ENCODE measurements around the gene LTBP2.

LTBP2 gene

GRCh38 chr14:74515891-74516412 lies 96.1 kb downstream of the LTBP2 start:
- Histone ChIP-seq H3K27me3 (replicated peaks in 2 of 5; ENCODE audit: control insufficient read depth in 4 of 5, insufficient read depth in 5 of 5, low read length in 4 of 5) (no peaks in the 10 kb centered on the region), H3K4me1 (ENCODE audit: control extremely low read depth in 1 of 4, control insufficient read depth in 4 of 4, insufficient read depth in 4 of 4, low read length in 3 of 4) (peaks cover 0 to 53% (median 37%) of the 10 kb centered on the region in 4 experiments), H3K36me3 (ENCODE audit: control insufficient read depth in 4 of 4, insufficient read depth in 4 of 4, low read length in 3 of 4) (no peaks in the 10 kb centered on the region), H3K27ac (ENCODE audit: insufficient read depth in 1 of 2, low read depth in 1 of 2, low read length in 2 of 2, poor library complexity in 1 of 2, severe bottlenecking in 2 of 2) (no peak overlapping the region), H3K9me3 (ENCODE audit: control extremely low read depth in 1 of 5, control insufficient read depth in 4 of 5, insufficient read depth in 2 of 5, low read depth in 1 of 5, low read length in 4 of 5) (no peaks in the 10 kb centered on the region), H3K4me3 (ENCODE audit: control insufficient read depth in 1 of 7, extremely low read depth in 1 of 7, insufficient read depth in 4 of 7, low read depth in 2 of 7, low read length in 6 of 7) (no peak overlapping the region)
- WGBS (ENCODE audit: insufficient coverage), result 96% methylated on average over 6 of the region's 8 CpGs
- no peak for DNase-seq
- ChIA-PET CTCF (interaction anchor here (0.6 to 3.1 kb wide), 3 partner anchors 11 to 569 kb away, joined by 3 to 11 read pairs (median 3); no protein-coding TSS in a partner anchor), POLR2A (no interaction called here)

DNA sequence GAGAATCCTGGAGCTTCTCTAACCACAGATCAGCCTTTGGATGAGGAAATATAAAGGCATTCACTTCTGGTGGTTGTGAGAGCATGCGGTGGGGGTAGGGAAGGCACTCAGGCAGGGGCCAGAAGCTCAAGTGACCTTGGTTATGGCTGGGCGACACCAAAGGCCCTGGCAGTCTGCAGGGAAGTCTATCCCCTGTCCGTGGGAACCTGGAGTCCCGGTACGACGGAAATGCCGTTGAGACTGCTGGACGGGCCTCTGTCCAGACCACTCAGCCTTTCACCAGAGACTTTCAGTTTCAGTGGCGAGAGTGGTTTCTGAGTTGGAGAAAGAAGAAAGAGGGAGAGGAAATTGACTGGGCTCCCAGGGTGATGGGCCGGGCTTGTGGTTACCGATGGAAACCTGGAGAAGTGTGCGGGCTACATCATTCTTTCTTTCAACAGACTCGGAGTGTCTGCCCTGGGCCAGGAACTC lies 97.5 kb downstream of the LTBP2 start:
- Histone ChIP-seq H3K27me3 (replicated peaks in 2 of 5; ENCODE audit: control insufficient read depth in 4 of 5, insufficient read depth in 5 of 5, low read length in 4 of 5) (no peaks in the 10 kb centered on the region), H3K27ac (ENCODE audit: insufficient read depth in 1 of 2, low read depth in 1 of 2, low read length in 2 of 2, poor library complexity in 1 of 2, severe bottlenecking in 2 of 2) (peak overlapping the region in 1 of 2 experiments; percentile 60), H3K9me3 (ENCODE audit: control extremely low read depth in 1 of 5, control insufficient read depth in 4 of 5, insufficient read depth in 2 of 5, low read depth in 1 of 5, low read length in 4 of 5) (no peaks in the 10 kb centered on the region), H3K4me3 (ENCODE audit: control insufficient read depth in 1 of 7, extremely low read depth in 1 of 7, insufficient read depth in 4 of 7, low read depth in 2 of 7, low read length in 6 of 7) (peak overlapping the region in 5 of 7 experiments; percentile 10 to 62 (median 42)), H3K4me1 (ENCODE audit: control extremely low read depth in 1 of 4, control insufficient read depth in 4 of 4, insufficient read depth in 4 of 4, low read length in 3 of 4) (peaks cover 0 to 49% (median 37%) of the 10 kb centered on the region in 4 experiments), H3K36me3 (ENCODE audit: control insufficient read depth in 4 of 4, insufficient read depth in 4 of 4, low read length in 3 of 4) (no peaks in the 10 kb centered on the region)
- CTCF ChIA-PET, result interaction anchor here (0.9 kb wide), 1 partner anchor 12 kb away, joined by 3 read pairs; no protein-coding TSS in a partner anchor
- POLR2A ChIA-PET, result no interaction called here
- DNase-seq, result peak in 2 of 3 donors; percentile 49 to 57
- WGBS (ENCODE audit: insufficient coverage), result 1% methylated on average over 10 of the region's 13 CpGs

DNA sequence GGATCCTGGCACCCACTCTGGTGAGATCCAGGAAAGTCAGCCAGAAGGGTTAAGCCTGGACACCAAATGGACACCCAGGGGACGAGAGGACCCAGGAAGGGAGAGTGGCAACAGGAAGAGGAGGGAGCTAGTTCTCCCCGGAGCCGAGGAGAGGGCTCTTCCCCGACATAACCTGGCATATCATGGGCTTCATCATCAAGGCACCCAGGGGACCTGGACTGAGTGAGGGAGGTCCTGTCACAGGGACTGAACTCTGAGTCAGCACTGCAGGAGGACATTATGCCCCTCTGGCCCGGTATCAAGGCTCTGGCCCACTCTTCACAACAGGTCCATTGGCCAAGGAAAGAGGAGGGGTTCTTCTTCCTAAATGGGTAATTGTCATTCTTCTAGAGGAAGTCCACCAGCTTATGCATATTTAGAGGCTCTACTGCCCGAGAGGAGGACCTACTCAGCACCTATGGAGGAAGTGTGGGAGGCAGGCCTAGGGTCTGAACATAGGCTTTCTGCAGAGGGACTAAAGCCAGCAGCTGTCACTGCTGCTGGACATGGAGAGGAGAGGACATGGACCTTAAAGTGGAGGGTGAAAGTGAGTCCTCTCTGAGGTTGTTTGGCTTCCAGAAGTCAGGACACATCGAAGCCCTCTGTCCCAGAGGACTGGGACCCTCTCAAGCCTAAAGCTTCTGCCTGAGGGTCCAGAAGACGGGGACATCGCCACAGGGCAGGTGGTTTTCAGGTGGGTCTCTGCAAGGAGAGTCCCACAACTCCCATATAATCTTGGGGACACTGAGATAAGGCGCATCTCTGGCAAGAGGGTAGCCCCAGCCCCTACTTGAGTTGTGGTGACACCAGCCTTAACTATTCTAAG lies 99.8 kb downstream of the LTBP2 start:
- Histone ChIP-seq H3K4me3 (ENCODE audit: control insufficient read depth in 1 of 7, extremely low read depth in 1 of 7, insufficient read depth in 4 of 7, low read depth in 2 of 7, low read length in 6 of 7) (no peak overlapping the region), H3K4me1 (ENCODE audit: control extremely low read depth in 1 of 4, control insufficient read depth in 4 of 4, insufficient read depth in 4 of 4, low read length in 3 of 4) (peaks cover 0 to 35% (median 28%) of the 10 kb centered on the region in 4 experiments), H3K9me3 (ENCODE audit: control extremely low read depth in 1 of 5, control insufficient read depth in 4 of 5, insufficient read depth in 2 of 5, low read depth in 1 of 5, low read length in 4 of 5) (no peaks in the 10 kb centered on the region), H3K36me3 (ENCODE audit: control insufficient read depth in 4 of 4, insufficient read depth in 4 of 4, low read length in 3 of 4) (no peaks in the 10 kb centered on the region), H3K27ac (ENCODE audit: insufficient read depth in 1 of 2, low read depth in 1 of 2, low read length in 2 of 2, poor library complexity in 1 of 2, severe bottlenecking in 2 of 2) (no peak overlapping the region), H3K27me3 (replicated peaks in 2 of 5; ENCODE audit: control insufficient read depth in 4 of 5, insufficient read depth in 5 of 5, low read length in 4 of 5) (no peaks in the 10 kb centered on the region)
- ChIA-PET POLR2A (no interaction called here), CTCF (interaction anchor here (1.1 to 1.4 kb wide), 3 partner anchors 9 to 18 kb away, joined by 3 to 7 read pairs (median 4); no protein-coding TSS in a partner anchor)
- no peak for DNase-seq
- WGBS (ENCODE audit: insufficient coverage), result 92% methylated on average over 8 of the region's 10 CpGs

GRCh38 chr14:74510959-74511409 lies 101.1 kb downstream of the LTBP2 start:
- Histone ChIP-seq H3K9me3 (ENCODE audit: control extremely low read depth in 1 of 5, control insufficient read depth in 4 of 5, insufficient read depth in 2 of 5, low read depth in 1 of 5, low read length in 4 of 5) (no peaks in the 10 kb centered on the region), H3K4me3 (ENCODE audit: control insufficient read depth in 1 of 7, extremely low read depth in 1 of 7, insufficient read depth in 4 of 7, low read depth in 2 of 7, low read length in 6 of 7) (no peak overlapping the region), H3K36me3 (ENCODE audit: control insufficient read depth in 4 of 4, insufficient read depth in 4 of 4, low read length in 3 of 4) (no peaks in the 10 kb centered on the region), H3K27me3 (replicated peaks in 2 of 5; ENCODE audit: control insufficient read depth in 4 of 5, insufficient read depth in 5 of 5, low read length in 4 of 5) (no peaks in the 10 kb centered on the region), H3K4me1 (ENCODE audit: control extremely low read depth in 1 of 4, control insufficient read depth in 4 of 4, insufficient read depth in 4 of 4, low read length in 3 of 4) (peaks cover 0 to 27% (median 25%) of the 10 kb centered on the region in 4 experiments), H3K27ac (ENCODE audit: insufficient read depth in 1 of 2, low read depth in 1 of 2, low read length in 2 of 2, poor library complexity in 1 of 2, severe bottlenecking in 2 of 2) (no peak overlapping the region)
- ChIA-PET POLR2A (no interaction called here), CTCF (interaction anchor here (1.4 to 1.9 kb wide), 2 partner anchors 12 to 16 kb away, joined by 3 to 7 read pairs; no protein-coding TSS in a partner anchor)
- DNase-seq, result no peak
- WGBS (ENCODE audit: insufficient coverage), result 97% methylated on average over 7 of the region's 10 CpGs

DNA sequence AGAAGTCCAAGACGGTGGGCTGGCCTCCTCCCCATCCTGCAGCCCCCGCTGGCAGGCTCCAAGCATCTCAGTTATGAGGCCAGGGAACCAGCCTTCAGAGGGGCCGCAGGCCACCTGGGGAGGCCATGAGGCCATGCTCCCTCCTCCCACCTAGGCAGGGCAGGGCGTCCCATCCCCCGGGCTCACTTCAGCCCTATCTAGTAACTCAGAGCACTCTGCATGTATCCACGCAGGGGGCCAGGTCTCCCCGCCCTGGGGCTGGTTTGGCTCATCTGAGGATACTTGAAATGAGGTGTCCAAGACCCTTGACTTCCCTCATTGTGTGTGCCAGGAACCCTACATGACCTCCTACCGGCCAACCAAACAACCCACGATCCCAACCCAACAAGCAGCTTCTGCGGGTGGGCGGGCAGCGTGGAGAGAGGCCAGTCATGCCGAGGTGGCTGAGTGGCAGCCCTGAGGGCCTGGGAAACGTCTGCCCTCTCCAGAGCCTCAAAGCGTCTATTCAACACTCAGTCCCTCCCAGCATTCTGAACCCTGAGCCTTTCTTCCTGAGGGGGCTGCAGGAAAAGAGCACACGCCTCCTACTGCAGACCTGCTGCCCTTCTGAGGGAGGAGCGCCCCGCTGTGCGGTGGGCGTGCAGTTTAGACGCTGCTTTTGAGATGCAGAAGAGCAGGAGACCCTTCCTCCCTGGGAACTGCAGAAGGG lies 101.7 kb downstream of the LTBP2 start:
- ChIA-PET POLR2A (no interaction called here), CTCF (interaction anchor here (1.9 kb wide), 1 partner anchor 11 kb away, joined by 7 read pairs; no protein-coding TSS in a partner anchor)
- DNase-seq, result no peak
- Histone ChIP-seq H3K4me3 (ENCODE audit: control insufficient read depth in 1 of 7, extremely low read depth in 1 of 7, insufficient read depth in 4 of 7, low read depth in 2 of 7, low read length in 6 of 7) (no peak overlapping the region), H3K36me3 (ENCODE audit: control insufficient read depth in 4 of 4, insufficient read depth in 4 of 4, low read length in 3 of 4) (no peaks in the 10 kb centered on the region), H3K4me1 (ENCODE audit: control extremely low read depth in 1 of 4, control insufficient read depth in 4 of 4, insufficient read depth in 4 of 4, low read length in 3 of 4) (peaks cover 0 to 21% (median 19%) of the 10 kb centered on the region in 4 experiments), H3K9me3 (ENCODE audit: control extremely low read depth in 1 of 5, control insufficient read depth in 4 of 5, insufficient read depth in 2 of 5, low read depth in 1 of 5, low read length in 4 of 5) (no peaks in the 10 kb centered on the region), H3K27me3 (replicated peaks in 2 of 5; ENCODE audit: control insufficient read depth in 4 of 5, insufficient read depth in 5 of 5, low read length in 4 of 5) (no peaks in the 10 kb centered on the region), H3K27ac (ENCODE audit: insufficient read depth in 1 of 2, low read depth in 1 of 2, low read length in 2 of 2, poor library complexity in 1 of 2, severe bottlenecking in 2 of 2) (no peak overlapping the region)
- 97% methylated on average over 16 of the region's 21 CpGs for WGBS (ENCODE audit: insufficient coverage)

GRCh38 chr14:74509587-74510222 lies 102.3 kb downstream of the LTBP2 start:
- peaks cover 0 to 14% (median 12%) of the 10 kb centered on the region in 4 experiments for H3K4me1 ChIP-seq (ENCODE audit: control extremely low read depth in 1 of 4, control insufficient read depth in 4 of 4, insufficient read depth in 4 of 4, low read length in 3 of 4)
- ChIA-PET CTCF (interaction anchor here (1.1 to 2.3 kb wide), 7 partner anchors 10 to 168 kb away, joined by 3 to 8 read pairs (median 4); no protein-coding TSS in a partner anchor), POLR2A (no interaction called here)
- no peak for DNase-seq
- no peaks in the 10 kb centered on the region for H3K36me3 ChIP-seq (ENCODE audit: control insufficient read depth in 4 of 4, insufficient read depth in 4 of 4, low read length in 3 of 4)
- no peaks in the 10 kb centered on the region for H3K27me3 ChIP-seq (replicated peaks in 2 of 5; ENCODE audit: control insufficient read depth in 4 of 5, insufficient read depth in 5 of 5, low read length in 4 of 5)
- no peak overlapping the region for H3K4me3 ChIP-seq (ENCODE audit: control insufficient read depth in 1 of 7, extremely low read depth in 1 of 7, insufficient read depth in 4 of 7, low read depth in 2 of 7, low read length in 6 of 7)
- no peak overlapping the region for H3K27ac ChIP-seq (ENCODE audit: insufficient read depth in 1 of 2, low read depth in 1 of 2, low read length in 2 of 2, poor library complexity in 1 of 2, severe bottlenecking in 2 of 2)
- 100% methylated on average over 4 of the region's 10 CpGs for WGBS (ENCODE audit: insufficient coverage)
- H3K9me3 ChIP-seq (ENCODE audit: control extremely low read depth in 1 of 5, control insufficient read depth in 4 of 5, insufficient read depth in 2 of 5, low read depth in 1 of 5, low read length in 4 of 5), result no peaks in the 10 kb centered on the region

Data from common myeloid progenitor, CD34-positive (primary cell).